ENCODE results near the gene SORL1-AS1.

Gene SORL1-AS1

GRCh38 chr11:121446752-121447156 lies 6.0 kb downstream of the SORL1-AS1 start (continued):
- TF ChIP-seq, protein P1, sequence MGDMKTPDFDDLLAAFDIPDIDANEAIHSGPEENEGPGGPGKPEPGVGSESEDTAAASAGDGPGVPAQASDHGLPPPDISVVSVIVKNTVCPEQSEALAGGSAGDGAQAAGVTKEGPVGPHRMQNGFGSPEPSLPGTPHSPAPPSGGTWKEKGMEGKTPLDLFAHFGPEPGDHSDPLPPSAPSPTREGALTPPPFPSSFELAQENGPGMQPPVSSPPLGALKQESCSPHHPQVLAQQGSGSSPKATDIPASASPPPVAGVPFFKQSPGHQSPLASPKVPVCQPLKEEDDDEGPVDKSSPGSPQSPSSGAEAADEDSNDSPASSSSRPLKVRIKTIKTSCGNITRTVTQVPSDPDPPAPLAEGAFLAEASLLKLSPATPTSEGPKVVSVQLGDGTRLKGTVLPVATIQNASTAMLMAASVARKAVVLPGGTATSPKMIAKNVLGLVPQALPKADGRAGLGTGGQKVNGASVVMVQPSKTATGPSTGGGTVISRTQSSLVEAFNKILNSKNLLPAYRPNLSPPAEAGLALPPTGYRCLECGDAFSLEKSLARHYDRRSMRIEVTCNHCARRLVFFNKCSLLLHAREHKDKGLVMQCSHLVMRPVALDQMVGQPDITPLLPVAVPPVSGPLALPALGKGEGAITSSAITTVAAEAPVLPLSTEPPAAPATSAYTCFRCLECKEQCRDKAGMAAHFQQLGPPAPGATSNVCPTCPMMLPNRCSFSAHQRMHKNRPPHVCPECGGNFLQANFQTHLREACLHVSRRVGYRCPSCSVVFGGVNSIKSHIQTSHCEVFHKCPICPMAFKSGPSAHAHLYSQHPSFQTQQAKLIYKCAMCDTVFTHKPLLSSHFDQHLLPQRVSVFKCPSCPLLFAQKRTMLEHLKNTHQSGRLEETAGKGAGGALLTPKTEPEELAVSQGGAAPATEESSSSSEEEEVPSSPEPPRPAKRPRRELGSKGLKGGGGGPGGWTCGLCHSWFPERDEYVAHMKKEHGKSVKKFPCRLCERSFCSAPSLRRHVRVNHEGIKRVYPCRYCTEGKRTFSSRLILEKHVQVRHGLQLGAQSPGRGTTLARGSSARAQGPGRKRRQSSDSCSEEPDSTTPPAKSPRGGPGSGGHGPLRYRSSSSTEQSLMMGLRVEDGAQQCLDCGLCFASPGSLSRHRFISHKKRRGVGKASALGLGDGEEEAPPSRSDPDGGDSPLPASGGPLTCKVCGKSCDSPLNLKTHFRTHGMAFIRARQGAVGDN (IDR thresholded peaks at IDR 0.05): peak; percentile 32
- peak; percentile 38 for TF ChIP-seq MEF2B (IDR thresholded peaks at IDR 0.05; ENCODE audit: partially characterized antibody, poor library complexity, severe bottlenecking)

DNA sequence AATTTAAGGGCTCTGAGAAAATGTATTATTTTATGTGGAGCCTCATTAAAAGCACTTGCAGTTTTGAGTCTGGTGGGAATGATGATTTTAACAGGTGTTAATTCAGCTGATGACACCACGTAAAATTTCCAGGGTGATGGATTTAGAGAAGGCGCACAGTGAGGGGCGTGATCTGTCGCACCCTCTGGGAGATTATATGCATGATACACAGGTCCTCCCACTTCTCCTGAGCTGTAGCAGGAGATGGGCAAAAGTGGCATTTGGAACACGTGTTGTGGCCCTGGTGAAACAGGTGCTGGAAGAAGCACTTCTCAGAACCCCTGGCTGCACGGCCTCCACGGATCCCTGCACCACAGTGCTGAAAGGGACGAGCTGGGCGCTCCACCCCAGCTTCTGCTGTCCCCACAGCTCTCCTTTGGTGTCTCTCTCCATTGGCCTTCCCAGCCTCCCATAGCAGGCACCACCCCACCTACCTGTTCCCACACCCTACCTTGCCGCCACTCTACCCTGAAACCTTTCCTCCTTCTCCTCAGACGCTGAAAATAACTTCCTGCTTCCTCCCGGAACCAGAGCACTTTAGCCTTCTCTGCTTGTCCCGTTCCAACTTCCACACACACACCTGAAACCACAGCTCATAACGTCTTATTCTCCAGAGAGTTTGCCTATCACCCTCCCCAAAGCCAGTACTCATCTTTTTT lies 7.5 kb downstream of the SORL1-AS1 start:
- ChIA-PET POLR2A (interaction anchor here (0.6 to 3.2 kb wide), 8 partner anchors 8 to 109 kb away, joined by 3 to 24 read pairs (median 6); no protein-coding TSS in a partner anchor), RAD21 (ENCODE audit: unreplicated experiment) (interaction anchor here (0.6 to 12.7 kb wide), 16 partner anchors 12 to 145 kb away, joined by 3 to 232 read pairs (median 6); no protein-coding TSS in a partner anchor), CTCF (interaction anchor here (0.7 to 6.6 kb wide), 12 partner anchors 10 to 760 kb away, joined by 3 to 50 read pairs (median 4); no protein-coding TSS in a partner anchor), SMC1A (ENCODE audit: uncharacterized antibody, unreplicated experiment) (interaction anchor here (1.2 to 14.0 kb wide), 11 partner anchors 14 to 147 kb away, joined by 3 to 266 read pairs (median 12); no protein-coding TSS in a partner anchor)
- Histone ChIP-seq H3K27ac (ENCODE audit: control insufficient read depth, insufficient read depth) (peak overlapping the region; percentile 76), H3K9me3 (replicated peaks; ENCODE audit: control insufficient read depth, insufficient read depth, low read length) (no peaks in the 10 kb centered on the region), H3K27me3 (replicated peaks in 1 of 2; ENCODE audit: control insufficient read depth in 2 of 2, insufficient read depth in 2 of 2, low read length in 1 of 2) (no peaks in the 10 kb centered on the region), H3K9ac (ENCODE audit: control insufficient read depth, insufficient read depth, low read length) (peak overlapping the region; percentile 33), H2AFZ (ENCODE audit: control insufficient read depth, low read depth, low read length) (peak overlapping the region; percentile 59), H3K36me3 (ENCODE audit: control insufficient read depth in 2 of 2, insufficient read depth in 2 of 2, low read length in 1 of 2) (no peaks in the 10 kb centered on the region), H3K4me1 (ENCODE audit: control insufficient read depth, insufficient read depth, low read length) (peaks cover 52% of the 10 kb centered on the region), H4K20me1 (ENCODE audit: control insufficient read depth, insufficient read depth) (no peaks in the 10 kb centered on the region), H3K4me3 (peak overlapping the region; percentile 17; the same call in 1 of the 2 replicates), H3K4me2 (ENCODE audit: control insufficient read depth, insufficient read depth) (peak overlapping the region; percentile 39), H3K79me2 (ENCODE audit: control insufficient read depth, insufficient read depth, low read length) (peaks cover 16% of the 10 kb centered on the region)
- in situ Hi-C loops (cut with MboI): no loop called here
- 23% methylated on average over 14 of the region's 14 CpGs for WGBS (ENCODE audit: insufficient coverage, insufficient replicate concordance, low lambda C conversion rate, missing lambda C conversion rate)
- ATAC-seq (peak; percentile 10), FAIRE-seq (no peak), DNase-seq (ENCODE audit: low read depth, low spot score) (no peak)
- intact Hi-C loops (cut with micrococcal nuclease; ENCODE audit: unreplicated experiment): no loop called here
- BruUV-seq (replicated peaks): no TSS peak
- peak in 1 of 2 experiments; percentile 8; a peak in 1 of 4 replicates for TF ChIP-seq EP300 (IDR thresholded peaks at IDR 0.05; ENCODE audit: borderline replicate concordance in 1 of 2, control insufficient read depth in 1 of 2, low read depth in 2 of 2, low read length in 2 of 2)
- TF ChIP-seq, protein P1 (IDR thresholded peaks at IDR 0.05): peak; percentile 89
- TF ChIP-seq ATF7 (IDR thresholded peaks at IDR 0.05; ENCODE audit: low read depth): 0 out of 2 replicates have a peak, but pooled peaks have one; percentile 15
- peak; percentile 96 for TF ChIP-seq HDGF (IDR thresholded peaks at IDR 0.05)
- peak; percentile 66 to 69 for TF ChIP-seq IKZF2 (IDR thresholded peaks at IDR 0.05)
- peak; percentile 28; the same call in 1 of the 2 replicates for TF ChIP-seq DPF2 (IDR thresholded peaks at IDR 0.05)
- no peak for TF ChIP-seq BCLAF1 (IDR thresholded peaks at IDR 0.05)
- TF ChIP-seq SIN3A (IDR thresholded peaks at IDR 0.05; ENCODE audit: low read depth, low read length): no peak
